HG03460 (cell line): Measurements from ENCODE around the gene JPT1.
"Not testable (repeated sequence)": the region's sequence is repeated elsewhere in the genome, so short reads cannot be mapped to it uniquely, and the experiment has no call there.

ENCODE experiments used
- ATAC-seq: cut with Tn5 transposase; IDR thresholded peaks from one replicate; pipeline ENCODE4 v1.9.1; 2021; ENCODE audit not compliant: unreplicated experiment

Gene JPT1, protein sequence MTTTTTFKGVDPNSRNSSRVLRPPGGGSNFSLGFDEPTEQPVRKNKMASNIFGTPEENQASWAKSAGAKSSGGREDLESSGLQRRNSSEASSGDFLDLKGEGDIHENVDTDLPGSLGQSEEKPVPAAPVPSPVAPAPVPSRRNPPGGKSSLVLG

DNA sequence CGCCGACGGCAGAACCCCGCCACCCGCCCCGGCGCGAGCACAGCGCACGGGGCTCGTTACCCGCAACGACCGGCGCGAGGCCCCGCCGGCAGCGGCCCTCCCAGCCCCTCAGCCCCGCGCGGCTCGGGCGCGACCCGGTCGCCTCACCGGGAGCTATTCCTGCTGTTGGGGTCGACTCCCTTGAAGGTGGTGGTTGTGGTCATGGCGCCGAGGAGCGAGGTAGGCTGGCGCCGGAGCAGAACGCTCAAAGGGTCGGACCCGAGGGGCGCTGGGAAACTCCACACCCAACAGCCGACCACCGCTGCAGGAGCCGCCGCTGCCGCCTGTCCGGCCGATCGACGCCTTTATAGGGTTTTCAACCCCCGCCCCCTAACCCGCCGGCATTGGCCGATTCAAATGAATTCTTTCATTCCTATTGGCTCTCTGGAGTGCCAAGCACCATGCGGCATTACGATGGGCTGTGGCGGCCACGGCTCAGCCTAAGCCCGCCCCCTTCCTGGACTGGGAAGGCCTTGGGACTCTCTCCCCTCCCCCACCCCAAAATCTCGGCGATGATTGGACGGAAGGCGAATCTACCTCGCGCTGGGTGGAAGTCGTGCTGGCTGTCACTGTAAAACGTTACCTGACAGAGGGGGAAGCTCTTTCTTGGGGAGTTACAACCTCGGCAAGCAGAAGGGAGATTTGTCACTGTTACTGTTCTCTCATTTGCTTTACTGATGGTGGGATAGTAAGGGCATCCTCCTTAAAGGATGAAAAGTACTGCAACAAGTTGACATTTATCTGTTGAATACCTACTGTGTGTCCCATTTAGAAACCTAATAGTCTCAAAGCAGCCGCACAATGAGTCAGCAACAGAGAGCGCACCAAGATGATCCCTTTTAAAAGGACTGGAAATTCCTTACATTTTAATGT is at the start of gene JPT1:
Gene JPT1, minus strand, starts transcription at position 318 of the 912 bp plus-strand sequence. Its CDS starts 115 bp downstream, at position 203.
- ATAC-seq, result peak; percentile 94

DNA sequence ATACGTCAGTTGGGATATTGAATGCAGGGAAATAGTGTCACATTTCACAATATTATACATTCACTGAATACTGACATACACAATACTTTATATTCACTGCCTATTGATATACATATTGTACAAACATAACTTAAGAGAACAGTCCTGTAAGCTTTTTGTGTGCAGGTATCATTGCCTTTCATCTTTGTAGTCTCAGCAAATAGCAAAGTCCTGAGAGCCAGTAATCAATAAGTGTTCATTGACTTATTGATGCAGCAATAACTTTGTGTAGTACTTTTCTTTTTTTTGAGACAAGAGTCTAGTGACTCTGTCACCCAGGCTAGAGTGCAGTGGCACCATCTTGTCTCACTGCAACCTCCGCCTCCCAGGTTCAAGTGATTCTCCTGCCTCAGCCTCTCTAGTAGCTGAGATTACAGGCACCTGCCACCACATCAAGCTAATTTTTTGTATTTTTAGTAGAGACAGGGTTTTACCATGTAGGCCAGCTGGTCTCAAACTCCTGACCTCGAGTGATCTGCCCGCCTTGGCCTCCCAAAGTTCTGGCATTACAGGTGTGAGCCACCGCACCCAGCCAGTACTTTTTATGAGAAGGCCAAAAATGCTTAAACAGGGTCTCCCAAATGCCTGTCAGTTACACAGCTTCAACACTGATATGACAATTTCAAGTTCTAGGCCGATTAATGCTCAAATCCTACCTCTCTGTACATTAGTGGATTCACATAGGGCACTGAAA is 45.7 kb upstream of the JPT1 start:
- no peak for ATAC-seq

- ATAC-seq, result no peak
These were observed 40.6 kb upstream of the JPT1 start for GRCh38 chr17:75194879-75195278.

DNA sequence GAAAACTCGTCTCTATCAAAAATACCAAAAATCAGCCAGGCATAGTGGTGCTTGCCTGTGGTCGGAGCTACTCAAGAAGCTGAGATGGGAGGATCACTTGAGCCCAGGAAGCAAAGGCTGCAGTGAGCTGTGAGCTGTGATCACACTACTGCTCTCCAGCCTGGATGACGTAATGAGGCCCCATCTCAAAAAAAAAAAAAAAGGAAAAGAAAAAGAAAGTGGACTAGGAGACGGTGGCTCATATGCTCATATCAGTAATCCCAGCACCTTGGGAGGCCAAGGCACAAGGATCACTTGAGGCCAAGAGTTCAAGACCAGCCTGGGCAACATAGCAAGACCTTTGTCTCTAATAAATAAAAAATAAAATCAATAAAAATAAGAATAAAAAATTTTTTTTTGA is 37.3 kb upstream of the JPT1 start:
- ATAC-seq, result no peak

- ATAC-seq, result no peak
These were observed 34.3 kb upstream of the JPT1 start for GRCh38 chr17:75188614-75189013.

DNA sequence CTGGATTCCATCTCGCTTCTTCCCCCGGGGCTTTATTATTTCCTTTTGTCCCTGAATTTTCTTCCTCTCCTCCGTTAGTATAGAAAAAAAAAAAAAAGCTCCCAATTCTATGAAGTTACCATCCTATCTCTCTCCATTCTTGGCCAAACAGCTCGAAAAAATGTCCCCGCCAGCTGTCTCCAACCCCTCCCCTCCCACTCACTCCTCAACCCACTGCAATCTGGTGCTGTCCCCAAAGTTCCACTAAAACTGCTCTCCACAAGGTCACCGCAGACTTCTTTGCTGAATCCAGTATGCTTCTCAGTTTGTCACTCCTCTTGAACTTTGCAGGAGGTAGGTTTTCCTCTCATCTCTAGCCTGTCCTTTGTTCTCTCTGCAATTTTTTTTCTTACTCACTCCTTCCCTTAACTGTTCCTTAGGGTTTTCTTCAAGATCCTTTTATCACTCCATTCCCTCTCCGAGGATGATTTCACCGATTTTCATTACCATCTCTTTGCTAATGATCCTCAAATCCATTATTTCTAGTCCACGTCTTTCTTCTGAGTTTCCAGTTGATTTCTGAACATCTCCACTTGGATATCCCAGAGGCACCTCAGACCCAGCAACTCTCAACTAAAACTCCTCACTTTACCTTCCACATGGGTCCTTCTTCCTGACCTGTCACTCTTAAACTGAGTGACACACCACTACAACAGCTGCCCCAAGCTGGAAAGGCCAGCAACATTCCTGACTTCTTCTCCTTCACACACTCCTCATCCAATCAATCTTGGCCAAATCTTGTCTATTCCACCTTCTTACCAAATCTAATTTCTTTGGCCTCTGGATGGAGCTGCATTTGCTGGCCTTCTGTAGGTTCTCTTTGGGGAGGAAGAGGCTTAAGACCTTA is 29.9 kb upstream of the JPT1 start:
- no peak for ATAC-seq

DNA sequence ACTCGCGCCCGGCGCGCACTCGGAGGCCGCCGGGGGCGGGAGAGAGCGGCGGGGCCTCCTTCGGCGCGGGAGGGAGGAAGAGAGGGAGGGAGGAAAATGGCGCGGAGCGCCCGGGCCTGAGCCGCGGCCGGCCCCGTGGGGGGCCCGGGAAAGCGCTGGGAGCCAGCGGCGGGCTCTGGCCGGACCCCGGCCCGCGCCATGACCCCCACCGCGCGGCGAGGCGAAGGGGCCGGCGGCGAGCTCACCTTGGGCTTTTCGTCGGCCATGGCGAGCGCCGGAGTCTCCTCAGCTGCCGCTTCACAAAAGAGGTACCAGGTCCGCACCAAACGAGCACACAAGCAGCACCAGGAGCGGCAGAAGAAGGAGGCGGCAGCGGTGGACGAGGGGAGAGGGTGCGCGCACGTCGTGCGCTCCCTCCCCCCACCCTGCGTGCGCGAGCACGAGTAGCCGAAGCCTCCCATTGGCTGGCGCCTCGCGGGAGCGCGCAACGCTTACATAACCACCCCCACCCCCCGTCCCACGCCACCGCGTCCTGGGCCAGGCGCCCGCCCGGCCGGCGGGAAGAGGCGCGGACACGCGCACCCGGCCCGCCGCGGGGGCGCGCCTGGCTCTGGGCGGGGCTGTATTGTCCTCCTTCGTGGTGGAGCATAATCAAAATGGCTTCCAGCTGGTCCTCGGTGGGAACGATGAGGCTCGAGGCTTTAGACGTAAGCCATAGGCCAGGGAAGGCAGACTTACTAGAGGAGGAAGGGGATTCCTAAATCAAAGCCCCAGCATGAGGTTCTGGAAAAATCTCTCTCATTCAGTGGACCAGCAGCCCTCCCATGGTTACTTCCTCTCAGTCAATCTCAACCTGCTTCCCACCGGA is 28.5 kb upstream of the JPT1 start, which contains the start of gene SUMO2:
Gene SUMO2, minus strand, starts transcription at position 391 of the 868 bp plus-strand sequence. Its CDS starts 125 bp downstream, at position 266.
- ATAC-seq, result peak; percentile 63

DNA sequence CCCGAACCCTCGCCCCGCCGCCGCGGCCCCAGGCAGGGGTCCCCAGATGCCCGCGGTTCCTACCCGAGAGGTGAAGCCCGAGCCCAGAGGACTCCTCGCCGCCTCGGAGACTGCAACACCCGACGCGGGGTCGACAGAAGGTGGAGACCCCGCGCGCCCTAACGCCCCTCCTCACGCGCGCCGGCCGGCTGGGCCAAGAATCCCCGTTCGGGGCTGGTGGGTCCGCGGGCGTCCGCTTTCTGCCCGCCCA is 27.9 kb upstream of the JPT1 start:
- no peak for ATAC-seq

DNA sequence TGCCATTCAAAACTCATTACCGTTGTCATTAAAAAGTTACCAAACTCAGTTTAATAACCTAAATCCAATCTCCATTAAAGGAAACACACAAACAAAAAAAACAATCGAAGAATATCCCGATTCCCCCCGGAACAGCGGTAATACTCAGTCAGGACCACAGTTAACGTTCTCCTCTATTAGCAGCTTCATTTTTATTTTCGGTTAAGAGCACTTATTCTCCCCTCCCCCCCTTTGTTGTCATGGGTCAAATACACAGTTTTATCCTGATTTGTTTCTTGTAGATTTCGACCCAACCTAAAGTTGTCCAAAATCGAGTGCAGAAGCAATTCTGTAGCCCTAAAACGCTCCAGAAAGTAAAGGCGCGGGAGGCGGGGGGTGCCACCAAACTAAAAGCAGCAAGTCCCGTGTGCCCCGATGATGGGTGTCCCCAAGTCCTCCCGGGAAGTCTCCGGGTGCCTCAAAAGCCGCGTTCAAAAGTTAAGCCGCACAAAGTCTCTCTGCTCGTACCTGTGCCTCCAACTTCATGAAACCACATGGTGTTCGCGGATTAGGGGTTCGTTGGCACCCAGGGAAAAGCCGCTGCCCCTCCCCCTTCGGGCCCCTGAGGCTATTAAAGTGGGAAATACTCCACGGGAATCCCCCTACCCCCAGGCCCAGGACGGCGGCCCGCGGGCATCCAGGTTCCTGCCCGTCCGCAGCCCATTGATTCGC is 27.5 kb upstream of the JPT1 start:
- peak; percentile 13 for ATAC-seq

DNA sequence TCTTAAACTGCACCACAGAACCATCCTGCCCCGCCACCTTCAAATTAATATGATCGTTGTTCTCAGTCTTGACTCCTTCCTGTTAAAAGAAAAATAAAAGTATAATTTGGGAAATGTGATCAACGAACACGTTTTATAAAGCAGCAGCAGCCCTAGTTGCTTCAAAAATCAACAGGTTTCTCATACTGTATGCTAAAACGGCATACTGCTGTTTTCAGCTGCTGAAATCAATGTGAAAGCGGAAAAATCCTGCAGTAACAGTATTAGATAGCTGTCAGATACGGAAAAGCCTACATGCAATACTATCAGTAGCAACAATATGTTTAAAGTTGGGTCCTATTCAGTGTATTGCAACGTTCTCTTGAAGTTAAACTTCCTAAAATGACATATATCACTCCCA is 26.8 kb upstream of the JPT1 start:
- ATAC-seq, result no peak

DNA sequence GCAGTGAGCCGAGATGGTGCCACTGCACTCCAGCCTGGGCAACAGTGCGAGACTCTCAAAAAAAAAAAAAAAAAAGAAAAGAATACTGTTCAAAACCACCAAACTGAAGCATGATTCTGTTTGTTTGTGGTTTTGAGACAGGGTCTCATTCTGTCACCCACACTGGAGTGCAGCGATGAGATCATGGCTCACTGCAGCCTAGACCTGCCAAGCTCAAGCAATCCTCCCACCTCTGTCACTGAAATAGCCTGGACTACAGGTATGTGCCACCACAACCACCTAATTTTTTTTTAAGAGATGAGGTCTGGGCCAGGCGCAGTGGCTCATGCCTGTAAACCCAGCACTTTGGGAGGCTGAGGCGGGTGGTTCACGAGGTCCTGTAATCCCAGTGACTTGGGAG is 24.1 kb upstream of the JPT1 start:
- no peak for ATAC-seq

GRCh38 chr17:75176625-75177024 is 22.3 kb upstream of the JPT1 start:
- ATAC-seq, result no peak

DNA sequence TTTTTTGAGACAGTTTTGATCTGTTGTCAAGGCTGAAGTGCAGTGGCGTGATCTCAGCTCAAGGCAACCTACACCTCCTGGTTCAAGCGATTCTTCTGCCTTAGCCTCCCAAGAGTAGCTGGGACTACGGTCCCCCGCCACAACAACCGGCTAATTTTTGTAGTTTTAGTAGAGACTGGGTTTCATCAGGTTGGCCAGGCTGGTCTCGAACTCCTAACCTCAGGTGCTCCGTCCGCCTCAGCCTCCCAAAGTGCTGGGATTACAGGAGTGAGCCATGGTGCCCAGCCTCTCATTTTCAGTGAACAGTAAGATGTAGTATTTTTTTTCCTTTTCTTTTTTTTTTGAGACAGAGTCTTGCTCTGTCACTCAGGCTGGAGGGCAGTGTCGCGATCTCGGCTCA is 20.7 kb upstream of the JPT1 start:
- no peak for ATAC-seq

GRCh38 chr17:75173526-75173925 is 19.2 kb upstream of the JPT1 start:
- no peak for ATAC-seq

GRCh38 chr17:75168998-75169397 is 14.7 kb upstream of the JPT1 start:
- no peak for ATAC-seq

DNA sequence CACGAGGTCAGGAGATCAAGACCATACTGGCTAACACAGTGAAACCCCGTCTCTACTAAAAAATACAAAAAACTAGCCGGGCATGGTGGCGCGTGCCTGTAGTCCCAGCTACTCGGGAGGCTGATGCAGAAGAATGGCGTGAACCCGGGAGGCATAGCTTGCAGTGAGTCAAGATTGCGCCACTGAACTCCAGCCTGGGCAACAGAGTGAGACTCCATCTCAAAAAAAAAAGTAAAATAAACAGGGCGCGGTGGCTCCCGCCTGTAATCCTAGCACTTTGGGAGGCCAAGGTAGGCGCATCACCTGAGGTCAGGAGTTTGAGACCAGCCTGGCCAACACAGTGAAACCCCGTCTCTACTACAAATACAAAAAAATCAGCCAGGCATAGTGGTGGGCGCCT is 10.3 kb upstream of the JPT1 start:
- not testable (repeated sequence) for ATAC-seq

DNA sequence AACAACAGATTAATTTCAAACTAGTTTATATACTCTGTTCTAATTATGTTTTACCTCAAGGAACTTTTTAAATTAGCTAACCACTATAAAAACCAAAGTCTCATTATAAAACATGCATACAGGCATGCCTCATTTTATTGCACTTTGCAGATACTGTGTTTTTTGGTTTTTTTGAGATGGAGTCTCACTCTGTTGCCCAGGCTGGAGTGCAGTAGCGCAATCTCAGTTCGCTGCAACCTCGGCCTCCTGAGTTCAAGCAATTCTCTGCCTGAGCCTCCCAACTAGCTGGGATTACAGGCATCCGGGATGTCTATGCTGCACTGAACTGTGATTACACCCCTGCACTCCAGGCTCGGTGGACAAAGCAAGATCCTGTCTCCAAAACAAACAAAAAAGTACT is 8.8 kb upstream of the JPT1 start:
- ATAC-seq, result no peak

GRCh38 chr17:75160211-75160610 is 5.9 kb upstream of the JPT1 start:
- ATAC-seq, result no peak
